ENCODE results near the gene ST7.
"Not testable (repeated sequence)": the region's sequence is repeated elsewhere in the genome, so short reads cannot be mapped to it uniquely, and the experiment has no call there.

The ST7 gene

GRCh38 chr7:116968631-116969030 is 15.3 kb downstream of the ST7 start:
- no peak for TF ChIP-seq CTCF (IDR thresholded peaks at IDR 0.05; ENCODE audit: low read depth, low read length)
- no peak for DNase-seq
- Histone ChIP-seq H3K9me3 (no peaks in the 10 kb centered on the region), H3K36me3 (no peaks in the 10 kb centered on the region), H3K27me3 (no peaks in the 10 kb centered on the region), H3K4me1 (no peaks in the 10 kb centered on the region), H3K4me3 (ENCODE audit: low read depth, low read length) (no peak overlapping the region)

DNA sequence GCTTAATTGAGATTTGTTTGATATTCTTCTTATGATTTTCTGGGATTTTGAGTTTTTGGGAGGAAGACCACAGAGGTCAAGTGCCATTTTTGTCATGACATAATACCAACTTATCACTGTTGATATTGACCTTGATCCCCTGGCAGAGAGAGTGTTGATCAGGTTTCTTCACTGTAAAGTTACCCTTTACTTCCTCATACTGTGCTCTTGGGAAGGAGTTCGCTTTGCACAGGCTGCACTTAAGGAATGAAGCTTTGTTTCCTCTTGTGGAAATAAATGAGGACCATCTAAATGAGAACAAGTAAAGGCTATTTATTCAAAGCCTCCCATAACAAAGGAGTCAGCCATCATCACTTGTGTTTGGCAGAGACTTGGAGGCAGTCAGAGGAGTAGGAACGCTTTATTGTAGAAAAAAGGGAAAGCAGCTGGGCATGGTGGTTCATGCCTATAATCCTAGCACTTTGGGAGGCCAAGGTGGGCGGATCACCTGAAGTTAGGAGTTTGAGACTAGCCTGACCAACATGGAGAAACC is 16.1 kb downstream of the ST7 start:
- no peaks in the 10 kb centered on the region for H3K9me3 ChIP-seq
- H3K4me3 ChIP-seq (ENCODE audit: low read depth, low read length), result no peak overlapping the region
- no peaks in the 10 kb centered on the region for H3K36me3 ChIP-seq
- H3K4me1 ChIP-seq, result no peaks in the 10 kb centered on the region
- H3K27me3 ChIP-seq, result no peaks in the 10 kb centered on the region
- no peak for TF ChIP-seq CTCF (IDR thresholded peaks at IDR 0.05; ENCODE audit: low read depth, low read length)
- no peak for DNase-seq

GRCh38 chr7:116970238-116970910 is 17.1 kb downstream of the ST7 start:
- Histone ChIP-seq H3K9me3 (no peaks in the 10 kb centered on the region), H3K36me3 (no peaks in the 10 kb centered on the region), H3K4me1 (no peaks in the 10 kb centered on the region), H3K4me3 (ENCODE audit: low read depth, low read length) (no peak overlapping the region), H3K27me3 (no peaks in the 10 kb centered on the region)
- DNase-seq, result no peak
- no peak for TF ChIP-seq CTCF (IDR thresholded peaks at IDR 0.05; ENCODE audit: low read depth, low read length)

- H3K4me1 ChIP-seq; H3K4me3 ChIP-seq (ENCODE audit: low read depth, low read length); H3K9me3 ChIP-seq; DNase-seq; H3K27me3 ChIP-seq; H3K36me3 ChIP-seq: not testable (repeated sequence)
Measured at GRCh38 chr7:116971153-116971552, 17.9 kb downstream of the ST7 start.

DNA sequence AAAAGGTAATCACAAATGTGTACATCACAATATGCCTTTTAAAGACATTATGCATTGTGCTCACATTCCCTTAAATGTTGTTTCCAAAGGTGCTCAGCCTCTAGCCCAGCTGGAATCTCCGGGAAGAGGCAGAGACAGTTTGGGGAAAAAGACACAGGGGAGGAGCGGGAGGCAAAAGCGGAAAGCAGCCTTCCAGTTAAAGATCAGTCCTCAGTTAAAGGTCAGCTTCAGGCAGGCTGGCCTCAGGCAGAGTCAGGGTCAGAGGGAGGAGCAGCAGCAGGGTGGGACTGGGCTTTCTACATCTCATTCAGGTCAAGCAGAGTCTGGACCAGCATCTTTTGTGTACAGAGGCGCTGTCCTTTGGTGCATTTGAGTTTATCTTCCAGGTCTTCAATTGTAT is 18.6 kb downstream of the ST7 start:
- Histone ChIP-seq H3K4me1 (no peaks in the 10 kb centered on the region), H3K27me3 (no peaks in the 10 kb centered on the region), H3K4me3 (ENCODE audit: low read depth, low read length) (no peak overlapping the region), H3K9me3 (no peaks in the 10 kb centered on the region), H3K36me3 (no peaks in the 10 kb centered on the region)
- DNase-seq, result no peak
- no peak for TF ChIP-seq CTCF (IDR thresholded peaks at IDR 0.05; ENCODE audit: low read depth, low read length)

DNA sequence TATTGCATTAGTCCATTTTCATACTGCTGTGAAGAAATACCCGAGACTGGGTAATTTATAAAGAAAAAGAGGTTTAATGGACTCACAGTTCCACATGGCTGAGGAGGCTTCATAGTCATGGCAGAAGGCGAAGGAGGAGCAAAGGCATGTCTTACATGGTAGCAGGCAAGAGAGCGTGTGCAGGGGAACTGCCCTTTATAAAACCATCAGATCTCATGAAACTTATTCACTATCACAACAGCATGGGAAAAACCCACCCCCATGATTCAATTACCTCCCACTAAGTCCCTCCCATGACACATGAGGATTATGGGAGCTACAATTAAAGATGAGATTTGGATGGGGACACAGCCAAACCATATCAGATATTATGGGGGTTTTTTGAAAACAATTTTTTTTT is 21.7 kb downstream of the ST7 start:
- not testable (repeated sequence) for H3K4me3 ChIP-seq (ENCODE audit: low read depth, low read length); DNase-seq

DNA sequence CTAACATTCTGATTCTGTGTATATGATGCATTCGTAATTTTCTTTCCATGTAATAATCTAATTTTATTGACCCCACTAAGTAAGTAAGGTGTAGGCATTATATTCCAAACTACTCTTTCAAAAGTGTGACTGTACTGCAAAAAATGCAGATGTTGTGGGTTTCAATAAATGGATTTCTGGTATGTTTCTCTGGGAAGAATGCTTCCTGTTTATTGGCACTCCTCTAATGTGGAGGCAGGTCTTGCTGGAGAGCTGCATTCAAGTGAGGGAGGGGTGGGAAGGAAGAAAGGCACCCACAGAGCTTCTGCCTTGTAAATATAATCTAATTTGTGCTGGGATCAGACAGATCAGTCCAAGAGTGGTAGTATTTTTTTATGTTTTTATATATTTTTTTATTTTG is 23.9 kb downstream of the ST7 start:
- H3K9me3 ChIP-seq, result no peaks in the 10 kb centered on the region
- no peak for DNase-seq
- H3K4me3 ChIP-seq (ENCODE audit: low read depth, low read length), result no peak overlapping the region

More for the DNA sequence above, 21.7 kb downstream of the ST7 start:
- not testable (repeated sequence) for H3K9me3 ChIP-seq, H3K4me1 ChIP-seq, H3K36me3 ChIP-seq, H3K27me3 ChIP-seq

More for the DNA sequence above, 23.9 kb downstream of the ST7 start:
- Histone ChIP-seq H3K36me3 (no peaks in the 10 kb centered on the region), H3K4me1 (peaks cover 7% of the 10 kb centered on the region), H3K27me3 (no peaks in the 10 kb centered on the region)
- TF ChIP-seq CTCF (IDR thresholded peaks at IDR 0.05; ENCODE audit: low read depth, low read length), result no peak

Measured in BE2C (cell line).